ENCODE results near the gene GNS. TPM values are rescaled to one million over a fixed set of nuclear protein-coding genes. Genes with fewer than 3 reads are reported as not detected.
"Not testable (repeated sequence)": the region's sequence is repeated elsewhere in the genome, so short reads cannot be mapped to it uniquely, and the experiment has no call there.

GNS gene
- total RNA-seq, 1 donor from 2014 or later, result 150 TPM

DNA sequence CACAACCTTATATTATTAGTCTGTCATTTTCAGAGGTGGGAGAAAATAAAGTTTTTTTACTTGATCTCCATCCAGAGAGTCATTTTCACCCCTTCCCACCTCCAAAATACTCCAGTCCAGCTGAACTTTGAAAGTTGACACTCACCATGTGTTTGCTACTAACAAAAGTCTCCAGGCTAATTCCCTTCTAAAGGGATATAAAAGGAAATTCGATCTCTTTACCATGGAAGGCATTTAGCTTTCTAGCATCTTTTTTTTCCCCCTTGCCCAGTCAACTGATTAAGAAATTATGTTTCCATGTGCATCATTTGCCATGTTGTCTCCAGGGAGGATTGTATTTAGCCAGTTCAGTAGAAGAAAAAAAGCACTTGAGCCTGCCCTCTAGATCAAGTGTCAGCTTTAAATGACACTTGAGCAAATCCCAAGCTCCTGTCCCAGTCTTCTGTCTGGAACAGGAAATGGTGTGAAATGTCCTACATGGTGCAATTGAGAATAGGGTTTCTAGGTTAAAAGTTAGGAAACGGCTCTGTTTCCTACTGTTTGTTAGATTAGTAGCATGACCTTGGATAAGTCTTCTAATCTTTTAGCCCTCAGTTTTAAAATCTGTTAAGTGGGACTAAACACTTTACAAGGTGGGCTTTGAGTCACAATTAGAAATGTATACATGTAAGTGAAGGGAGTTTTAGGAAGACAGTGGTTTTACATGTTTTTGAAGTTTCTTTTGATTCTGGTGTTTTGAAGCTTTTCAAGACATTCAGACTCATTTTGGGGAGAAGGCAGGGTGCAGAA is 67.2 kb downstream of the GNS start:
- no peak for TF ChIP-seq CTCF (IDR thresholded peaks at IDR 0.05)
- peak overlapping the region; percentile 66 for H3K27ac Mint-ChIP-seq (ENCODE audit: unreplicated experiment)
- DNase-seq (ENCODE audit: extremely low spot score, unreplicated experiment), result no peak
- no peak overlapping the region for H3K4me3 Mint-ChIP-seq (ENCODE audit: unreplicated experiment)
- H3K27me3 Mint-ChIP-seq (ENCODE audit: unreplicated experiment), result no peaks in the 10 kb centered on the region
- no peaks in the 10 kb centered on the region for H3K9me3 Mint-ChIP-seq (ENCODE audit: unreplicated experiment)
- peaks cover 33% of the 10 kb centered on the region for H3K4me1 Mint-ChIP-seq (ENCODE audit: unreplicated experiment)
- H3K36me3 Mint-ChIP-seq (ENCODE audit: unreplicated experiment), result peaks cover 29% of the 10 kb centered on the region

DNA sequence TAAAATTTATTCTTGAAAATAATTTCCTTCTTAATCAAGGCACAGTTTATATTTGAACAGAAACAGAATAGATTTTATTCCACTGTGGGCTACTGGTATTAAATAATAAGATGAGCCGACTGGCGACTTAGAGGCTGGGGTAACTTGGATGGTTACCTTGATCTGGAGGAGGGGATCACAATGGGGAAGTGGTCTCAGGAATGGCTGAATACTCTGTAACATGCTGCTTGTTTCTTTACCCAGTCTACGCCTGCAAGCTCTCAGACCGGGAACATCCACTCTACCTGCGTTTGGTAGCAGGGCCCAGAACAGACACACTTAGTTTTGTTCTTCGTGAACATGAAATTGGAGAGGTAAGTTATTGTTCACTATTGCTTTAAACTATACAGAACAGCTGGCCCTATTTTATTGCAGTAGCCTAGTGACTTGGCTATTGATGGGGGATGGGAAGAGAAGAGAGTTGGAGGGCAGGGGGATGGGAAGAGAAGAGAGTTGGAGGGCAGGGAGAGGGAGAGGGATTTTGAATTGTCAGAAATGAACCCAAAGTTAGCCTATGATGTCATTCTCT is 67.9 kb downstream of the GNS start:
- H3K9me3 Mint-ChIP-seq (ENCODE audit: unreplicated experiment), result no peaks in the 10 kb centered on the region
- H3K27ac Mint-ChIP-seq (ENCODE audit: unreplicated experiment), result peak overlapping the region; percentile 66
- peaks cover 30% of the 10 kb centered on the region for H3K4me1 Mint-ChIP-seq (ENCODE audit: unreplicated experiment)
- no peak for TF ChIP-seq CTCF (IDR thresholded peaks at IDR 0.05)
- no peak for DNase-seq (ENCODE audit: extremely low spot score, unreplicated experiment)
- H3K27me3 Mint-ChIP-seq (ENCODE audit: unreplicated experiment), result no peaks in the 10 kb centered on the region
- no peak overlapping the region for H3K4me3 Mint-ChIP-seq (ENCODE audit: unreplicated experiment)
- peaks cover 31% of the 10 kb centered on the region for H3K36me3 Mint-ChIP-seq (ENCODE audit: unreplicated experiment)

DNA sequence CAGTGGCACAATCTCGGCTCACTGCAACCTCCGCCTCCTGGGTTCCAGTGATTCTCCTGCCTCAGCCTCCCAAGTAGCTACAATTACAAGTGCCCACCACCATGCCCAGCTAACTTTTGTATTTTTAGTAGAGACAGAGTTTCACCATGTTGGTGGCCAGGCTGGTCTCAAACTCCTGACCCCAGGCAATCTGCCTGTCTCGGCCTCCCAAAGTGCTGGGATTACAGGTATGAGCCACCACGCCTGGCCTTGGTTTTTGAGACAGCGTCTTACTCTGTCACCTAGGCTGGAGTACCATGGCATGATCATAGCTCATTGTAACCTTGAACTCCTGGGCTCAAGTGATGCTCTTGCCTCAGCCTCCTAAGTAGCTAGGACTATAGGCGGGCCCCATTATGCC is 69.0 kb downstream of the GNS start:
- DNase-seq (ENCODE audit: extremely low spot score, unreplicated experiment); H3K27ac Mint-ChIP-seq (ENCODE audit: unreplicated experiment); H3K27me3 Mint-ChIP-seq (ENCODE audit: unreplicated experiment); H3K9me3 Mint-ChIP-seq (ENCODE audit: unreplicated experiment); H3K4me3 Mint-ChIP-seq (ENCODE audit: unreplicated experiment): not testable (repeated sequence)
- Mint-ChIP-seq H3K36me3 (ENCODE audit: unreplicated experiment) (peaks cover 39% of the 10 kb centered on the region), H3K4me1 (ENCODE audit: unreplicated experiment) (peaks cover 27% of the 10 kb centered on the region)

DNA sequence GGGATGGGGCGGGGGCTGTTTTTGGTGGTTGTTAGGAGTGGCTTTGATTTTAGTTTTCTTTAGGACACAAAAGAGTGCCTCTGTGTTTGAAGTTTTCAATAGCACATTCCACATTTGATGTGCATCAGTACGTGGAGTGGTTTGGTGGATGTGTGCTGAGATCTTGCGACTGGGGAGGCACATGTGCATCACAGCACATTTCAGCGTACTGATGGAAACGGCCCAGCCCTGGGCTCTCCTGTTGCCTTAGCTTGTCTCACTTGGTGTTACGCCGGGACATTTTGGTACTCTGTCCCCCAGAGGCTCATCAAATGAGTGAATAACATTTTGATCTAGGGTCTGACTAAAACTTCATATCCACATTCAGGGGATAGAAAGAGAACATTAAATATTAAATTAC is 70.5 kb downstream of the GNS start:
- TF ChIP-seq CTCF (IDR thresholded peaks at IDR 0.05), result no peak
- H3K27ac Mint-ChIP-seq (ENCODE audit: unreplicated experiment), result no peak overlapping the region
- DNase-seq (ENCODE audit: extremely low spot score, unreplicated experiment), result no peak
- H3K27me3 Mint-ChIP-seq (ENCODE audit: unreplicated experiment), result no peaks in the 10 kb centered on the region
- H3K9me3 Mint-ChIP-seq (ENCODE audit: unreplicated experiment), result no peaks in the 10 kb centered on the region
- H3K36me3 Mint-ChIP-seq (ENCODE audit: unreplicated experiment), result peaks cover 37% of the 10 kb centered on the region
- H3K4me3 Mint-ChIP-seq (ENCODE audit: unreplicated experiment), result no peak overlapping the region
- H3K4me1 Mint-ChIP-seq (ENCODE audit: unreplicated experiment), result peaks cover 24% of the 10 kb centered on the region

DNA sequence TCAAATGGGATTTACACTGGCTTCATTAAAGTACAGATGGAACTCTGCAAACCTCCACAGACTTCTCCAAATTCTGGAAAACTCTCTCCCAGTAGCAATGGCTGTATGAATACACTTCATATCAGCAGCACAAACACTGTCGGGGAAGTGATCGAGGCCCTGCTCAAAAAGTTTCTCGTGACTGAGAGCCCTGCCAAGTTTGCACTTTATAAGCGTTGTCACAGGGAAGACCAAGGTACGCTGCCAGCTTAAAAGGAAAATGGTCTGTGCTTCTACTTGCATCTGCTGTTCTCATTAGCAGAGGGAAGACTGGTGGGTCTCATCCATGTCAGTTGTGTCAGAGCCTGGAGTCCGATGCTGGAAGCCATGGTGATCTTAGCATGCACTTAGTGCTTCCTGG is 71.0 kb downstream of the GNS start:
- Mint-ChIP-seq H3K27me3 (ENCODE audit: unreplicated experiment) (no peaks in the 10 kb centered on the region), H3K36me3 (ENCODE audit: unreplicated experiment) (peaks cover 38% of the 10 kb centered on the region), H3K9me3 (ENCODE audit: unreplicated experiment) (no peaks in the 10 kb centered on the region), H3K4me1 (ENCODE audit: unreplicated experiment) (peaks cover 29% of the 10 kb centered on the region), H3K27ac (ENCODE audit: unreplicated experiment) (no peak overlapping the region), H3K4me3 (ENCODE audit: unreplicated experiment) (no peak overlapping the region)
- no peak for DNase-seq (ENCODE audit: extremely low spot score, unreplicated experiment)
- TF ChIP-seq CTCF (IDR thresholded peaks at IDR 0.05), result no peak
